ENCODE measurements around the gene IL31.

- no peak for TF ChIP-seq CTCF (IDR thresholded peaks at IDR 0.05; ENCODE audit: low read depth, low read length)
- no peak for TF ChIP-seq EZH2phosphoT487 (IDR thresholded peaks at IDR 0.05; ENCODE audit: low read depth)
Measured at GRCh38 chr12:122189626-122190475, 15.8 kb upstream of the IL31 start.

Measured in OCI-LY3 (cell line).